ENCODE measurements around the gene RPRD1B. TPM values are rescaled to one million over a fixed set of nuclear protein-coding genes. Genes with fewer than 3 reads are reported as not detected.
A peak's percentile ranks its signal among the peaks of the same experiment; 100 is the strongest.

RPRD1B gene
- total RNA-seq, 2 donors from 2014 or later, result 60.1 to 75.8 TPM

DNA sequence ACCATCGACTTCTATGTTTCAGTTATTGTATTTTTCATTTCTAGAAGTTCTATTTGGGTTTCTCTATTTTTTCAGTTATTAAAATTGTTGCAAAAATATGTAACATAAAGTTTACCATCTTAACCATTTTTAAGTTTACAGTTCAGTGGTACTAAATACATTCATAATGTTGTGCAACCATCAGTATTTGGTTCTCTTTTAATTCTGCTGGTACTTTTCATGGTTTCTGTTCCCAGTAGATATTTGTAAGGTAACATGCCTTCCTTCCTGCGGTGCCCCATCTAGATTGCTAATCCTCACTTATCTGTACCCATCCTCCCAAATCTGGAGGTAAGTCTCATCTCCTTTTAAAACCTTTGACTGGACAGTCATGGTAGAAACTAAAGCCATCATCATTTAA is 83.7 kb downstream of the RPRD1B start:
- H3K9me3 ChIP-seq, result no peaks in the 10 kb centered on the region
- H3K4me1 ChIP-seq, result peaks cover 0 to 19% of the 10 kb centered on the region in 2 donors
- no peak overlapping the region for H3K27ac ChIP-seq
- TF ChIP-seq, protein P1, sequence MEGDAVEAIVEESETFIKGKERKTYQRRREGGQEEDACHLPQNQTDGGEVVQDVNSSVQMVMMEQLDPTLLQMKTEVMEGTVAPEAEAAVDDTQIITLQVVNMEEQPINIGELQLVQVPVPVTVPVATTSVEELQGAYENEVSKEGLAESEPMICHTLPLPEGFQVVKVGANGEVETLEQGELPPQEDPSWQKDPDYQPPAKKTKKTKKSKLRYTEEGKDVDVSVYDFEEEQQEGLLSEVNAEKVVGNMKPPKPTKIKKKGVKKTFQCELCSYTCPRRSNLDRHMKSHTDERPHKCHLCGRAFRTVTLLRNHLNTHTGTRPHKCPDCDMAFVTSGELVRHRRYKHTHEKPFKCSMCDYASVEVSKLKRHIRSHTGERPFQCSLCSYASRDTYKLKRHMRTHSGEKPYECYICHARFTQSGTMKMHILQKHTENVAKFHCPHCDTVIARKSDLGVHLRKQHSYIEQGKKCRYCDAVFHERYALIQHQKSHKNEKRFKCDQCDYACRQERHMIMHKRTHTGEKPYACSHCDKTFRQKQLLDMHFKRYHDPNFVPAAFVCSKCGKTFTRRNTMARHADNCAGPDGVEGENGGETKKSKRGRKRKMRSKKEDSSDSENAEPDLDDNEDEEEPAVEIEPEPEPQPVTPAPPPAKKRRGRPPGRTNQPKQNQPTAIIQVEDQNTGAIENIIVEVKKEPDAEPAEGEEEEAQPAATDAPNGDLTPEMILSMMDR (IDR thresholded peaks at IDR 0.05), result no peak
- no peak for DNase-seq (ENCODE audit: low spot score)
- no peaks in the 10 kb centered on the region for H3K27me3 ChIP-seq
- no peaks in the 10 kb centered on the region for H3K36me3 ChIP-seq
- H3K4me3 ChIP-seq, result no peak overlapping the region

DNA sequence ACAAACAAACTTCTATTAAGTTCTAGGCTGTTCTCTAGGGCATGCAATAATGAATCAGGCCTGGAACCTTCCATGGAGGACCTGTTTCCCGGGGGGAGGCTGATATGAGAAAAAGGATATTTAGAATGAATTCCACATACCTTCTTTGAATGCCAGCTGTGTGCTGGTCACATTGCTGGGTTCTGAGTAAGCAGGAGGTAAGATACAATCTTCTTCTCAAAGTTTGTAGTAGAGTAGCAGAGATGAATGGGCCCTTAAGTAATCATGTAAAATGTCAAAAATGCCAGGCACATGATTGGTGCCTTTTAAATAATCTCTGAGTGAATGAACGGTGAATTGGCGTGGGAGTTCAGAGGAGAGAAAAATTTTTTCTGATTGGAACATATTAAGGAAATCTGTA is 84.1 kb downstream of the RPRD1B start:
- Histone ChIP-seq H3K9me3 (no peaks in the 10 kb centered on the region), H3K4me1 (peaks cover 0 to 19% of the 10 kb centered on the region in 2 donors), H3K36me3 (no peaks in the 10 kb centered on the region), H3K27me3 (no peaks in the 10 kb centered on the region), H3K4me3 (no peak overlapping the region), H3K27ac (no peak overlapping the region)
- TF ChIP-seq, protein P1 (IDR thresholded peaks at IDR 0.05), result no peak
- no peak for DNase-seq (ENCODE audit: low spot score)

GRCh38 chr20:38119446-38119845 is 85.9 kb downstream of the RPRD1B start:
- no peaks in the 10 kb centered on the region for H3K36me3 ChIP-seq
- no peaks in the 10 kb centered on the region for H3K27me3 ChIP-seq
- no peaks in the 10 kb centered on the region for H3K9me3 ChIP-seq
- H3K27ac ChIP-seq, result no peak overlapping the region
- TF ChIP-seq, protein P1 (IDR thresholded peaks at IDR 0.05), result no peak
- peak; percentile 56 for DNase-seq (ENCODE audit: low spot score)
- H3K4me3 ChIP-seq, result no peak overlapping the region
- H3K4me1 ChIP-seq, result peaks cover 0 to 12% of the 10 kb centered on the region in 2 donors

GRCh38 chr20:38120625-38120988 is 87.1 kb downstream of the RPRD1B start:
- no peak overlapping the region for H3K4me3 ChIP-seq
- no peaks in the 10 kb centered on the region for H3K27me3 ChIP-seq
- no peak overlapping the region for H3K27ac ChIP-seq
- H3K36me3 ChIP-seq, result no peaks in the 10 kb centered on the region
- H3K9me3 ChIP-seq, result no peaks in the 10 kb centered on the region
- TF ChIP-seq, protein P1 (IDR thresholded peaks at IDR 0.05), result no peak
- DNase-seq (ENCODE audit: low spot score), result no peak
- H3K4me1 ChIP-seq, result peaks cover 0 to 14% of the 10 kb centered on the region in 2 donors

GRCh38 chr20:38121741-38122140 is 88.2 kb downstream of the RPRD1B start:
- no peak overlapping the region for H3K27ac ChIP-seq
- H3K36me3 ChIP-seq, result no peaks in the 10 kb centered on the region
- H3K4me3 ChIP-seq, result no peak overlapping the region
- H3K4me1 ChIP-seq, result peaks cover 0 to 25% of the 10 kb centered on the region in 2 donors
- no peaks in the 10 kb centered on the region for H3K27me3 ChIP-seq
- TF ChIP-seq, protein P1 (IDR thresholded peaks at IDR 0.05), result no peak
- no peaks in the 10 kb centered on the region for H3K9me3 ChIP-seq
- DNase-seq (ENCODE audit: low spot score), result peak; percentile 30

DNA sequence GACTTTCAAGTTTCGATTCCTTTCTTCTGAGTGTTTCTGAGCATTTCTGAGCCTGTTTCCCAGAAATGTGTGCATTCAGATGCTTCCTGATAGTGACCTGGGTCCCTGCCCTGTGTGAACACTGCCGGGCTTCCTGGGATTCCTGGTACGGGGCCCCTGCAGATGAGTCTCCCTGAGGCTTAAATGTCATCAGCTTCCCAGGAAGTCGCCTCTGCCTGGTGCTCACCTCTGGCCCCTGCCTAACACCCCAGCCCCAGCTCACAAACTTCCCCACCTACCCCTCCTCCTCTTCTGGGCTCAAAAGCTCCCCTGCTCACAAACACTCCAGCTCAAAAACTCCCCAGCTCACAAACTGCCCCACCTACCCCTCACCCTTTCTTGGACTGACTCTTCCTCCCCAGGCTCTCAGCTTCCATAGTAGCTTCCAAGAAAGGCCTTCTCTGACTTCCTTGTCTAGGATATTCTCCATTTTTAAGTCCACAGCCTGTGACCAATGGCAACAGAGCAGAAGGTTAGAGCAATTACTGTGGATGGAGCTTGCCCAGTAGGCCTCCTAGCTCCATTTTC is 89.6 kb downstream of the RPRD1B start:
- Histone ChIP-seq H3K27ac (peak overlapping the region; percentile 17 to 54), H3K4me1 (peaks cover 0 to 38% of the 10 kb centered on the region in 2 donors), H3K36me3 (no peaks in the 10 kb centered on the region), H3K27me3 (no peaks in the 10 kb centered on the region), H3K4me3 (no peak overlapping the region), H3K9me3 (no peaks in the 10 kb centered on the region)
- TF ChIP-seq, protein P1 (IDR thresholded peaks at IDR 0.05), result no peak
- peak; percentile 57 for DNase-seq (ENCODE audit: low spot score)
